ENCODE data around the gene SPATA2. TPM values are rescaled to one million over a fixed set of nuclear protein-coding genes. Genes with fewer than 3 reads are reported as not detected.

SPATA2 gene
- total RNA-seq, 1 experiment from 2014 or later: 3.1 TPM

- no peaks in the 10 kb centered on the region for H3K9me2 ChIP-seq (replicated peaks; ENCODE audit: insufficient read depth, low read length)
- H3K4me2 ChIP-seq (ENCODE audit: low read depth, low read length, poor library complexity, severe bottlenecking): peak overlapping the region; percentile 77
- no peaks in the 10 kb centered on the region for H3K27me3 ChIP-seq (ENCODE audit: low read length)
- no peak overlapping the region for H2AFZ ChIP-seq (ENCODE audit: low read length)
- peaks cover 69% of the 10 kb centered on the region for H3K79me2 ChIP-seq (ENCODE audit: low read length)
- no peak for DNase-seq
- peak overlapping the region; percentile 78 for H3K4me3 ChIP-seq (ENCODE audit: low read length)
- H3K9me3 ChIP-seq (ENCODE audit: low read length): no peaks in the 10 kb centered on the region
- H3K9ac ChIP-seq (ENCODE audit: low read length): peak overlapping the region; percentile 93
- no peak overlapping the region for H3K27ac ChIP-seq (ENCODE audit: low read length)
- peaks cover 25% of the 10 kb centered on the region; the same call in 1 of the 2 replicates for H3K36me3 ChIP-seq (ENCODE audit: insufficient read depth, low read length)
- H4K20me1 ChIP-seq (ENCODE audit: insufficient read depth, low read depth, low read length): peaks cover 6% of the 10 kb centered on the region; the same call in 1 of the 2 replicates
- H3K4me1 ChIP-seq (ENCODE audit: low read length): peaks cover 30% of the 10 kb centered on the region
Observed at GRCh38 chr20:49938173-49939163, 23.1 kb upstream of the SPATA2 start.

GRCh38 chr20:49937027-49937929, 21.9 kb upstream of the SPATA2 start:
- Histone ChIP-seq H3K27me3 (ENCODE audit: low read length) (no peaks in the 10 kb centered on the region), H3K27ac (ENCODE audit: low read length) (no peak overlapping the region), H3K36me3 (ENCODE audit: insufficient read depth, low read length) (peaks cover 16% of the 10 kb centered on the region; the same call in 1 of the 2 replicates), H3K4me1 (ENCODE audit: low read length) (peaks cover 30% of the 10 kb centered on the region), H3K9me2 (replicated peaks; ENCODE audit: insufficient read depth, low read length) (no peaks in the 10 kb centered on the region), H3K79me2 (ENCODE audit: low read length) (peaks cover 57% of the 10 kb centered on the region), H3K9ac (ENCODE audit: low read length) (peak overlapping the region; percentile 93), H4K20me1 (ENCODE audit: insufficient read depth, low read depth, low read length) (peaks cover 6% of the 10 kb centered on the region; the same call in 1 of the 2 replicates), H3K9me3 (ENCODE audit: low read length) (no peaks in the 10 kb centered on the region), H3K4me3 (ENCODE audit: low read length) (peak overlapping the region; percentile 78), H3K4me2 (ENCODE audit: low read depth, low read length, poor library complexity, severe bottlenecking) (peak overlapping the region; percentile 77), H2AFZ (ENCODE audit: low read length) (no peak overlapping the region)
- DNase-seq: no peak

- DNase-seq: peak; percentile 96
- Histone ChIP-seq H3K79me2 (ENCODE audit: low read length) (peaks cover 49% of the 10 kb centered on the region), H3K9ac (ENCODE audit: low read length) (peak within 1 kb of the TSS; percentile 93), H3K9me3 (ENCODE audit: low read length) (no peaks in the 10 kb centered on the region), H4K20me1 (ENCODE audit: insufficient read depth, low read depth, low read length) (peaks cover 6% of the 10 kb centered on the region; the same call in 1 of the 2 replicates), H3K4me2 (ENCODE audit: low read depth, low read length, poor library complexity, severe bottlenecking) (peak within 1 kb of the TSS; percentile 77), H2AFZ (ENCODE audit: low read length) (peak within 1 kb of the TSS; percentile 94), H3K4me3 (ENCODE audit: low read length) (peak within 1 kb of the TSS; percentile 78), H3K27me3 (ENCODE audit: low read length) (no peaks in the 10 kb centered on the region), H3K4me1 (ENCODE audit: low read length) (peaks cover 30% of the 10 kb centered on the region), H3K36me3 (ENCODE audit: insufficient read depth, low read length) (peaks cover 13% of the 10 kb centered on the region; the same call in 1 of the 2 replicates), H3K9me2 (replicated peaks; ENCODE audit: insufficient read depth, low read length) (no peaks in the 10 kb centered on the region), H3K27ac (ENCODE audit: low read length) (peak within 1 kb of the TSS; percentile 27)
Observed at GRCh38 chr20:49936153-49937026, 21.1 kb upstream of the SPATA2 start, which contains the start of gene RNF114. Gene RNF114 (plus strand): TSS chr20:49936397. CDS start chr20:49936413, 16 bp downstream.

GRCh38 chr20:49935746-49936152, 20.4 kb upstream of the SPATA2 start:
- Histone ChIP-seq H3K9me3 (ENCODE audit: low read length) (no peaks in the 10 kb centered on the region), H3K4me3 (ENCODE audit: low read length) (peak overlapping the region; percentile 42), H3K4me2 (ENCODE audit: low read depth, low read length, poor library complexity, severe bottlenecking) (peak overlapping the region; percentile 77), H4K20me1 (ENCODE audit: insufficient read depth, low read depth, low read length) (peaks cover 6% of the 10 kb centered on the region; the same call in 1 of the 2 replicates), H3K9ac (ENCODE audit: low read length) (0 out of 2 replicates have a peak overlapping the region, but pooled peaks have one; percentile 35), H3K36me3 (ENCODE audit: insufficient read depth, low read length) (peaks cover 13% of the 10 kb centered on the region; the same call in 1 of the 2 replicates), H3K4me1 (ENCODE audit: low read length) (peaks cover 30% of the 10 kb centered on the region), H3K9me2 (replicated peaks; ENCODE audit: insufficient read depth, low read length) (no peaks in the 10 kb centered on the region), H3K79me2 (ENCODE audit: low read length) (peaks cover 42% of the 10 kb centered on the region), H2AFZ (ENCODE audit: low read length) (no peak overlapping the region; the same call in 1 of the 2 replicates), H3K27ac (ENCODE audit: low read length) (no peak overlapping the region), H3K27me3 (ENCODE audit: low read length) (no peaks in the 10 kb centered on the region)
- no peak for DNase-seq

- no peaks in the 10 kb centered on the region for H4K20me1 ChIP-seq (ENCODE audit: insufficient read depth, low read depth, low read length)
- no peaks in the 10 kb centered on the region for H3K9me3 ChIP-seq (ENCODE audit: low read length)
- no peaks in the 10 kb centered on the region for H3K79me2 ChIP-seq (ENCODE audit: low read length)
- H2AFZ ChIP-seq (ENCODE audit: low read length): no peak overlapping the region
- DNase-seq: no peak
- H3K27ac ChIP-seq (ENCODE audit: low read length): no peak overlapping the region
- H3K4me2 ChIP-seq (ENCODE audit: low read depth, low read length, poor library complexity, severe bottlenecking): no peak overlapping the region
- H3K27me3 ChIP-seq (ENCODE audit: low read length): no peaks in the 10 kb centered on the region
- no peaks in the 10 kb centered on the region for H3K9me2 ChIP-seq (replicated peaks; ENCODE audit: insufficient read depth, low read length)
- no peak overlapping the region for H3K4me3 ChIP-seq (ENCODE audit: low read length)
- H3K4me1 ChIP-seq (ENCODE audit: low read length): no peaks in the 10 kb centered on the region
- no peaks in the 10 kb centered on the region for H3K36me3 ChIP-seq (ENCODE audit: insufficient read depth, low read length)
- H3K9ac ChIP-seq (ENCODE audit: low read length): no peak overlapping the region
Observed at GRCh38 chr20:49929142-49929494, 13.8 kb upstream of the SPATA2 start.

- Histone ChIP-seq H3K79me2 (ENCODE audit: low read length) (no peaks in the 10 kb centered on the region), H2AFZ (ENCODE audit: low read length) (0 out of 2 replicates have a peak overlapping the region, but pooled peaks have one; percentile 33), H3K4me3 (ENCODE audit: low read length) (no peak overlapping the region), H3K27ac (ENCODE audit: low read length) (no peak overlapping the region), H3K36me3 (ENCODE audit: insufficient read depth, low read length) (no peaks in the 10 kb centered on the region), H3K27me3 (ENCODE audit: low read length) (no peaks in the 10 kb centered on the region), H3K4me1 (ENCODE audit: low read length) (no peaks in the 10 kb centered on the region), H4K20me1 (ENCODE audit: insufficient read depth, low read depth, low read length) (no peaks in the 10 kb centered on the region), H3K4me2 (ENCODE audit: low read depth, low read length, poor library complexity, severe bottlenecking) (no peak overlapping the region), H3K9me3 (ENCODE audit: low read length) (no peaks in the 10 kb centered on the region), H3K9me2 (replicated peaks; ENCODE audit: insufficient read depth, low read length) (no peaks in the 10 kb centered on the region), H3K9ac (ENCODE audit: low read length) (no peak overlapping the region)
- DNase-seq: peak; percentile 89
Observed at GRCh38 chr20:49928411-49929141, 13.2 kb upstream of the SPATA2 start.

Data from Karpas-422 (cell line).